Kidney epithelial cell (primary cell): ENCODE measurements around the gene HRCT1. TPM values are rescaled to one million over a fixed set of nuclear protein-coding genes. Genes with fewer than 3 reads are reported as not detected.

Source experiments
- DNase-seq: peaks from one replicate; pipeline ENCODE4 v3.0.0-alpha.2; 2010; ENCODE audit warnings: low read depth
- H3K27me3 ChIP-seq: 2 replicates; pipeline ENCODE4 v1.6.0; 2011; ENCODE audit warnings: low read length; ENCODE audit not compliant: control insufficient read depth, insufficient read depth
- H3K36me3 ChIP-seq: 2 replicates; pipeline ENCODE4 v1.5.1; 2011; ENCODE audit warnings: low read length; ENCODE audit not compliant: control insufficient read depth, insufficient read depth
- H3K4me3 ChIP-seq: 2 replicates; pipeline ENCODE4 v1.5.1; 2011; ENCODE audit warnings: low read depth, mild to moderate bottlenecking, control low read depth, low read length
- total RNA-seq: library from RNA; depleted of rRNA; stranded (reverse); fragments of >200 nt; gene quantifications from 2 replicates; pipeline ENCODE4 v1.2.3, GENCODE V29; 2015
- TF ChIP-seq, protein P1 (sequence below): IDR thresholded peaks from 2 replicates; pipeline ENCODE4 v1.5.1; 2011; ENCODE audit warnings: mild to moderate bottlenecking, moderate library complexity, low read length, control low read depth, inconsistent platforms; ENCODE audit not compliant: insufficient read depth, poor library complexity, severe bottlenecking

HRCT1 gene
- total RNA-seq, 1 donor from 2014 or later, result 0.58 TPM

DNA sequence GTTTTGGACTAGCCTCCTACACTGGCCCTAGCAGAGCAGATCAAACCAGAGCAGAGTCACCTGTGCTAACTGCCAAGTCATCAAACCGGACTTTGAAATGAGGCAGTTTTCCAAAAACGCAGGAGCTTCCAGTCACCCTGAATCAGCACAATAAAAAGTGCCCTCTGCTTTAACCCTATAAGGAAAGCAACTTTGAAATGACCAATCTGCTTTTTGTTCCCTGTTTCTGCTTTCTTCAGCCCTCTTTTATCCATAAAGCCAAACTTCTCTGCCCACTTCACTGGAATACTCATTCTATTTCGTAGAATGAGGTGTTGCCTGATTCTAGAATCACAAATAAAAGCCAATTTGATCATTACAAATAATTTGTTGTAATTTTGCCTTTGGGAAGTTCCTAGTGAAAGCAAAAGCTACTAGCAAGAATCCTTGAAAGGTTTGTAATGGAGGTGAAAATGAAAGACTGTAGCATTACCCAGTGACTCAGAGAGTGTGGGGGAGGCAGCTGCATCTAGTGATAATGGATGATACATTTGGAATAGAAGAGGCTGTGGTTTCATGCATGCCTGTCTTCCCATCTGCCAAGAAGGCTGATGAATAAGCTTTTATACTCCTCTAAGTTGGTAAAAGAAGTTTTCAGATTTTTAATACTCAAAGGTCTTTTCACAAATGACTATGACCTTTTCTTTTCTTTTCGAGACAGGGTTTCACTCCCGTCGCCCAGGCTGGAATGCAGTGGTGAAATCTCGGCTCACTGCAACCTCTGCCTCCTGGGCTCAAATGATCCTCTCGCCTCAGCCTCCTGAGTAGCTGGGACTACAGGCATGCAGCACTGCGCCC lies 18.1 kb downstream of the HRCT1 start:
- no peak overlapping the region for H3K4me3 ChIP-seq
- TF ChIP-seq, protein P1, sequence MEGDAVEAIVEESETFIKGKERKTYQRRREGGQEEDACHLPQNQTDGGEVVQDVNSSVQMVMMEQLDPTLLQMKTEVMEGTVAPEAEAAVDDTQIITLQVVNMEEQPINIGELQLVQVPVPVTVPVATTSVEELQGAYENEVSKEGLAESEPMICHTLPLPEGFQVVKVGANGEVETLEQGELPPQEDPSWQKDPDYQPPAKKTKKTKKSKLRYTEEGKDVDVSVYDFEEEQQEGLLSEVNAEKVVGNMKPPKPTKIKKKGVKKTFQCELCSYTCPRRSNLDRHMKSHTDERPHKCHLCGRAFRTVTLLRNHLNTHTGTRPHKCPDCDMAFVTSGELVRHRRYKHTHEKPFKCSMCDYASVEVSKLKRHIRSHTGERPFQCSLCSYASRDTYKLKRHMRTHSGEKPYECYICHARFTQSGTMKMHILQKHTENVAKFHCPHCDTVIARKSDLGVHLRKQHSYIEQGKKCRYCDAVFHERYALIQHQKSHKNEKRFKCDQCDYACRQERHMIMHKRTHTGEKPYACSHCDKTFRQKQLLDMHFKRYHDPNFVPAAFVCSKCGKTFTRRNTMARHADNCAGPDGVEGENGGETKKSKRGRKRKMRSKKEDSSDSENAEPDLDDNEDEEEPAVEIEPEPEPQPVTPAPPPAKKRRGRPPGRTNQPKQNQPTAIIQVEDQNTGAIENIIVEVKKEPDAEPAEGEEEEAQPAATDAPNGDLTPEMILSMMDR, result no peak
- no peaks in the 10 kb centered on the region for H3K27me3 ChIP-seq
- no peaks in the 10 kb centered on the region for H3K36me3 ChIP-seq
- peak; percentile 90 for DNase-seq

DNA sequence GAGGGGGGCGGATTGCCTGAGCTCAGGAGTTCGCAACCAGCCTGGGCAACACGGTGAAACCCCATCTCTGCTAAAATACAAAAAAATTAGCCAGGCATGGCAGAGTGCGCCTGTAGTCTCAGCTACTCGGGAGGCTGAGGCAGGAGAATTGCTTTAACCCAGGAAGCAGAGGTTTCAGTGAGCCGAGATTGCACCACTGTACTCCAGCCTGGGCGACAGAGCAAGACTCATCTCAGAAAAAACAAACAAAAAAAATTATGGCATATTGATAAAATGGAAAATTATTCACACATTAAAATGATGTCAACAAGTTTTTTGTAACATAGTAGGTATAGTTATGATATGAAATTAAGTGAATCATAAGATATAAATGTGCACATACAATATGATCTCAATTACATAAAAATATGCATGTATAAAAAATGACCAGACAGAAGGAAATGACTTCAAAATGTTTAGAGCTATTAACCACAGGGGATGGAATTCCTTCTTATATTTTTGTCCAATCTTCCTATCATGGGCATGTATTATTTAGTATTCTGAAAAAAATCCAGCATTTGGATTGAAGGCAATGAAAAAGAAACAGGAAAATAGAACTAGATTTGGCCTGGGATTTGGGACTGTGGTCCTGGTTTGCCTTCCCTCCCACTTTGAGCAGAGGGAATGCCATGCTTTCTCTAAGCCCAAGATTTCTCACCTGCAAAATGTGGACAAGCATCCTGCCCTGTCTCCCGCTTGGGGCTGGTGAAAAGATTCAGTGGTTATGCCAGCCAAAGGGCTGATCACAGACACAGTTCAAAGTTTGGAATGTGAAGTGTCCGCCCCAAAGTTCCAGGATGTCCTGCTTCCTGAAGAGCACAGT lies 22.8 kb downstream of the HRCT1 start:
- TF ChIP-seq, protein P1, result no peak
- H3K4me3 ChIP-seq, result no peak overlapping the region
- no peaks in the 10 kb centered on the region for H3K36me3 ChIP-seq
- no peak for DNase-seq
- H3K27me3 ChIP-seq, result no peaks in the 10 kb centered on the region

DNA sequence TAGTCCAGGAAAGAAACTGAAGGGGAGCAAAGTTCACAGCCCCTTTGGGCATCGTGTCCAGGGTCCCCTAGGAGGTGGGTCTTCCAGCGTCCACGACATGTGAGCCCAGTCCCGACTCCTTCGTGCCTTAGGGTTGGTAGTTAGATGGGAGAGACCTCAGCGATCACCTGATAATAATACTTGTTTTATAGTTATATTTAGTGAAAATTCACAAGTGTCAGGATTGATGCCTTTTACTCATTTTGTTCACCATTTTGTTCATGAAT lies 23.4 kb downstream of the HRCT1 start:
- TF ChIP-seq, protein P1, result no peak
- Histone ChIP-seq H3K4me3 (no peak overlapping the region), H3K27me3 (no peaks in the 10 kb centered on the region), H3K36me3 (no peaks in the 10 kb centered on the region)
- no peak for DNase-seq

DNA sequence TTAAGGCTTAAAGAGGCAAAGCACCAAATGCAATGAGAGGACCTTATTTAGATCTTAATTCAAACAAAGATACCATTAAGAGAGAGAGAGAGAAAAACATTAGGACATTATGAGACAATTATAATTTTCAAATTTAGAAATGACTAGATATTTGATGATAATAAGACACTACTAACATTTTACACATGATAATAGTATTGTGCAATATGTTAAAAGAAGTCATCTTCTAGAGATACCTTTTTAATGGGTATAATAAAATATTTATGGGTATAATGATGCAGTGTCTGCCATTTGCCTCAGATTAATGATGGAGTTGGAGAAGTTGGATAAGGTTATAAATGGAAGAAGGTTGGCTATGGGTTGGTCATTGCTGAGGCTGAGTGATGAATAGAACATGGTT lies 24.5 kb downstream of the HRCT1 start:
- H3K36me3 ChIP-seq, result no peaks in the 10 kb centered on the region
- TF ChIP-seq, protein P1, result no peak
- no peak overlapping the region for H3K4me3 ChIP-seq
- H3K27me3 ChIP-seq, result no peaks in the 10 kb centered on the region
- DNase-seq, result no peak

DNA sequence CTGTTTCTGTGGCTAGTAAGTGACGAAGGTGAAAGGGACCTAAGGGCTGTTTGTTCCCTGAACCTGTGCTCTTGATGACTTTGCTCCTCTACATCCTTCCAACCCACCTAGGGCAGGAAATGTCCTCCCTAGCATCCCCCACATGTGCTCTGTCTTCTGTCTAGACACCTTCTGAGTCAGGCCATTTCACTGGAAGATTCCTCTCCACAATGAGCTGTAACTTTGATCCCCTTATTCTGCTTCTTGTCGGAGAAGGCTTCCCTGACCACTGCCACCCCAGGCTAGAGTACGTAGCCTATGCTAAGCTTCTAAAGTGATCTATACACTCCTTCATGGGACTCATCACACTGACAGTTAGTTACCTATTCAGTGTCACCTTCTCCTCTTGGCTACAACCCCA lies 25.0 kb downstream of the HRCT1 start:
- Histone ChIP-seq H3K36me3 (no peaks in the 10 kb centered on the region), H3K4me3 (no peak overlapping the region), H3K27me3 (no peaks in the 10 kb centered on the region)
- no peak for DNase-seq
- TF ChIP-seq, protein P1, result no peak
